ENCODE measurements around the gene LRP2.
"Not testable (repeated sequence)": the region's sequence is repeated elsewhere in the genome, so short reads cannot be mapped to it uniquely, and the experiment has no call there.

LRP2 gene

GRCh38 chr2:169175112-169175511 is 187.2 kb downstream of the LRP2 start:
- DNase-seq (ENCODE audit: low read depth in 2 of 2): no peak

- no peak for DNase-seq (ENCODE audit: low read depth in 2 of 2)
Observed at GRCh38 chr2:169173876-169174275, 188.5 kb downstream of the LRP2 start.

- no peak for DNase-seq (ENCODE audit: low read depth in 2 of 2)
Observed at GRCh38 chr2:169172914-169173313, 189.4 kb downstream of the LRP2 start.

GRCh38 chr2:169172151-169172735 is 190.1 kb downstream of the LRP2 start:
- no peak for DNase-seq (ENCODE audit: low read depth in 2 of 2)

GRCh38 chr2:169165791-169166190 is 196.5 kb downstream of the LRP2 start:
- no peak for DNase-seq (ENCODE audit: low read depth in 2 of 2)

- DNase-seq (ENCODE audit: low read depth in 2 of 2): no peak
Observed at GRCh38 chr2:169164311-169164710, 198.0 kb downstream of the LRP2 start.

- DNase-seq (ENCODE audit: low read depth in 2 of 2): no peak
Observed at GRCh38 chr2:169162613-169163012, 199.7 kb downstream of the LRP2 start.

- no peak for DNase-seq (ENCODE audit: low read depth in 2 of 2)
Observed at GRCh38 chr2:169160926-169161481, 201.3 kb downstream of the LRP2 start.

GRCh38 chr2:169159686-169160085 is 202.6 kb downstream of the LRP2 start:
- DNase-seq (ENCODE audit: low read depth in 2 of 2): no peak

- DNase-seq (ENCODE audit: low read depth in 2 of 2): no peak
Observed at GRCh38 chr2:169158874-169159273, 203.5 kb downstream of the LRP2 start.

- DNase-seq (ENCODE audit: low read depth in 2 of 2): no peak
Observed at GRCh38 chr2:169146220-169146619, 216.1 kb downstream of the LRP2 start.

- no peak for DNase-seq (ENCODE audit: low read depth in 2 of 2)
Observed at GRCh38 chr2:169143998-169144397, 218.3 kb downstream of the LRP2 start.

GRCh38 chr2:169141713-169142352 is 220.5 kb downstream of the LRP2 start:
- DNase-seq (ENCODE audit: low read depth in 2 of 2): peak; percentile 13 to 18

- DNase-seq (ENCODE audit: low read depth in 2 of 2): no peak
Observed at GRCh38 chr2:169139993-169140767, 222.2 kb downstream of the LRP2 start.

GRCh38 chr2:169139145-169139544 is 223.2 kb downstream of the LRP2 start:
- DNase-seq (ENCODE audit: low read depth in 2 of 2): no peak

- no peak for DNase-seq (ENCODE audit: low read depth in 2 of 2)
Observed at GRCh38 chr2:169137924-169138323, 224.4 kb downstream of the LRP2 start.

GRCh38 chr2:169136885-169137534 is 225.3 kb downstream of the LRP2 start:
- DNase-seq (ENCODE audit: low read depth in 2 of 2): no peak

GRCh38 chr2:169136428-169136827 is 225.9 kb downstream of the LRP2 start:
- DNase-seq (ENCODE audit: low read depth in 2 of 2): not testable (repeated sequence)

GRCh38 chr2:169134272-169134671 is 228.1 kb downstream of the LRP2 start:
- not testable (repeated sequence) for DNase-seq (ENCODE audit: low read depth in 2 of 2)

- no peak for DNase-seq (ENCODE audit: low read depth in 2 of 2)
Observed at GRCh38 chr2:169131587-169132512, 230.5 kb downstream of the LRP2 start.

GRCh38 chr2:169129703-169130243 is 232.6 kb downstream of the LRP2 start:
- no peak for DNase-seq (ENCODE audit: low read depth in 2 of 2)

Measured in stimulated activated CD8-positive, alpha-beta memory T cell treated with anti-CD3 and anti-CD28 coated beads, Interleukin-2, amount 100 ng/mL, for 1 hour (primary cell).